Adrenal gland (tissue), 12 donors: Measurements from ENCODE around the gene ALDH1L1. TPM values are rescaled to one million over a fixed set of nuclear protein-coding genes. Genes with fewer than 3 reads are reported as not detected.

Source experiments
- DNase-seq, 7 donors: peaks; one replicate each; pipeline ENCODE4 v3.0.0-alpha.2; 2019 to 2020
- H3K27ac ChIP-seq, 5 donors: fragments of 200-600 bp; sonication (generic) in 4 of 5; 1 replicate in 3 of 5; 2 replicates in 2 of 5; pipeline versions ENCODE4 v1.5.1 to v1.8.0; 2016 to 2020; ENCODE audit warnings: mild to moderate bottlenecking in 1 of 5
- H3K27me3 ChIP-seq: fragments of 200-600 bp; 2 replicates; pipeline ENCODE4 v1.8.0; 2021
- H3K36me3 ChIP-seq, 2 donors: fragments of 200-600 bp; replicated peaks in 1 of 2; 1 replicate in 1 of 2; 2 replicates in 1 of 2; pipeline versions ENCODE4 v1.5.1 to v1.8.0; 2018 to 2022
- H3K4me1 ChIP-seq, 2 donors: fragments of 200-600 bp; replicated peaks in 1 of 2; 1 replicate in 1 of 2; 2 replicates in 1 of 2; pipeline versions ENCODE4 v1.5.1 to v1.8.0; 2018 to 2021
- H3K4me3 ChIP-seq, 4 donors: fragments of 200-600 bp; sonication (generic) in 3 of 4; one replicate each; pipeline ENCODE4 v1.5.1; 2016 to 2018
- H3K9me3 ChIP-seq, 3 donors: fragments of 200-600 bp; sonication (generic) in 1 of 3; replicated peaks in 1 of 3; 1 replicate in 2 of 3; 2 replicates in 1 of 3; pipeline versions ENCODE4 v1.5.1 to v1.8.0; 2016 to 2021
- CTCF ChIP-seq, 6 experiments: fragments of 450-650 bp in 4 of 6; fragments of 200-600 bp in 2 of 6; sonication (generic) in 1 of 6; IDR thresholded peaks; 1 replicate in 5 of 6; 2 replicates in 1 of 6; pipeline versions ENCODE4 v1.5.1 to v1.8.0; 2016 to 2021; ENCODE audit warnings: antibody characterized with exemption in 6 of 6, mild to moderate bottlenecking in 2 of 6, moderate library complexity in 1 of 6
- POLR2A ChIP-seq, 2 donors: fragments of 450-650 bp; IDR thresholded peaks; one replicate each; pipeline ENCODE4 v1.6.1; 2017; ENCODE audit warnings: antibody characterized with exemption in 2 of 2, mild to moderate bottlenecking in 2 of 2, moderate library complexity in 1 of 2
- WGBS, 4 donors: extraction: QIAGEN DNeasy Blood & Tissue Kit in 2 of 4; methylation state at CpG; one replicate each; pipeline versions ENCODE4 v1.1.5 to v1.1.7; 2013 to 2017; 5-methylcytosine and 5-hydroxymethylcytosine counted together
- intact Hi-C, 2 donors: fragments of 100-400 bp; cut with DNase I; formaldehyde crosslinking; loops; one replicate each; pipeline versions ENCODE4 v1.14.1 to v1.15.0; 2022 to 2023
- polyA plus RNA-seq, 3 donors: library from polyadenylated mRNA; stranded (reverse); fragments of 200-250 nt in 2 of 3; fragments of 350-450 nt in 1 of 3; fragmentation: Illumina TruSeq in 1 of 3; extraction: RNeasy Lipid Tissue Mini Kit (QIAGEN cat#74804) in 1 of 3; gene quantifications; one replicate each; pipeline ENCODE4 v1.2.3, GENCODE V29; 2013 to 2014
- total RNA-seq, 9 donors: library from RNA; depleted of rRNA in 4 of 9; stranded (reverse); fragments of >200 nt in 4 of 9; fragments of 120-200 nt in 1 of 9; fragmentation: NEBNext Ultra II Directional in 1 of 9; extraction: Animal tissue kit (Norgen Biotek cat#: 25700) in 1 of 9; gene quantifications; one replicate each; pipeline versions ENCODE4 v1.1.0 to v1.2.4, GENCODE V29; 2013 to 2023
- donor health status: healthy with polysubstance abuse.
- donor health status: Bipolar disorder and iron deficiency.
- donor health status: DM: yes; HTN: yes; CAD: no.
- donor health status: DM: no; HTN: no; CAD: no.
- donor health status: DM: no; HTN: no; CAD: no.
- donor health status: DM: yes; HTN: yes; CAD: no.

ALDH1L1 gene
- total and polyA plus RNA-seq, 12 donors = 0.44 to 136 (median 72.3) TPM

GRCh38 chr3:126197343-126197742 lies 17.0 kb upstream of the ALDH1L1 start:
- Histone ChIP-seq H3K36me3 (no peaks in the 10 kb centered on the region), H3K4me3 (no peak overlapping the region), H3K27me3 (no peaks in the 10 kb centered on the region), H3K9me3 (no peaks in the 10 kb centered on the region), H3K4me1 (no peaks in the 10 kb centered on the region), H3K27ac (no peak overlapping the region)
- TF ChIP-seq CTCF (IDR thresholded peaks at IDR 0.05) (no peak), POLR2A (IDR thresholded peaks at IDR 0.05) (no peak)
- intact Hi-C loops = loop anchor here in 1 of 2 donors (5.0 kb wide), 1 partner anchor 60 kb away; no protein-coding TSS in a partner anchor
- DNase-seq = no peak
- 83 to 94% (median 90%) methylated on average over 4 of the region's 4 CpGs for WGBS, 4 donors

GRCh38 chr3:126194713-126195305 lies 14.4 kb upstream of the ALDH1L1 start:
- intact Hi-C loops = loop anchor here in 1 of 2 donors (5.0 kb wide), 1 partner anchor 58 kb away; no protein-coding TSS in a partner anchor
- 65 to 74% (median 70%) methylated on average over 1 of the region's 1 CpG for WGBS, 4 donors

GRCh38 chr3:126191246-126191645 lies 10.9 kb upstream of the ALDH1L1 start:
- no peak for DNase-seq

More at GRCh38 chr3:126194713-126195305, 14.4 kb upstream of the ALDH1L1 start:
- no peaks in the 10 kb centered on the region for H3K4me1 ChIP-seq
- H3K36me3 ChIP-seq = no peaks in the 10 kb centered on the region
- H3K27ac ChIP-seq = no peak overlapping the region
- no peak overlapping the region for H3K4me3 ChIP-seq
- TF ChIP-seq CTCF (IDR thresholded peaks at IDR 0.05) (no peak), POLR2A (IDR thresholded peaks at IDR 0.05) (no peak)
- no peaks in the 10 kb centered on the region for H3K27me3 ChIP-seq
- H3K9me3 ChIP-seq = no peaks in the 10 kb centered on the region
- DNase-seq = no peak

GRCh38 chr3:126187920-126188319 lies 7.5 kb upstream of the ALDH1L1 start:
- H3K27ac ChIP-seq = no peak overlapping the region
- no peaks in the 10 kb centered on the region for H3K36me3 ChIP-seq
- TF ChIP-seq CTCF (IDR thresholded peaks at IDR 0.05) (no peak), POLR2A (IDR thresholded peaks at IDR 0.05) (no peak)
- no peaks in the 10 kb centered on the region for H3K27me3 ChIP-seq
- WGBS, 4 donors = 81 to 96% (median 95%) methylated on average over 4 of the region's 4 CpGs
- H3K4me3 ChIP-seq = no peak overlapping the region
- H3K4me1 ChIP-seq = peaks cover 7 to 12% of the 10 kb centered on the region in 2 donors
- no peaks in the 10 kb centered on the region for H3K9me3 ChIP-seq
- DNase-seq = no peak
- intact Hi-C loops = no loop called here

More at GRCh38 chr3:126191246-126191645, 10.9 kb upstream of the ALDH1L1 start:
- H3K4me1 ChIP-seq = no peaks in the 10 kb centered on the region
- no peak overlapping the region for H3K4me3 ChIP-seq
- no peaks in the 10 kb centered on the region for H3K9me3 ChIP-seq
- intact Hi-C loops = no loop called here
- H3K27ac ChIP-seq = no peak overlapping the region
- 91 to 98% (median 95%) methylated on average over 4 of the region's 4 CpGs for WGBS, 4 donors
- no peaks in the 10 kb centered on the region for H3K27me3 ChIP-seq
- TF ChIP-seq CTCF (IDR thresholded peaks at IDR 0.05) (no peak), POLR2A (IDR thresholded peaks at IDR 0.05) (no peak)
- H3K36me3 ChIP-seq = no peaks in the 10 kb centered on the region
